HG03520 (cell line): ENCODE results near the gene CACNA1G.

Experiments
- ATAC-seq: cut with Tn5 transposase; IDR thresholded peaks from one replicate; pipeline ENCODE4 v1.9.1; 2021; ENCODE audit warnings: mild to moderate bottlenecking, moderate library complexity; ENCODE audit not compliant: unreplicated experiment

The CACNA1G gene

DNA sequence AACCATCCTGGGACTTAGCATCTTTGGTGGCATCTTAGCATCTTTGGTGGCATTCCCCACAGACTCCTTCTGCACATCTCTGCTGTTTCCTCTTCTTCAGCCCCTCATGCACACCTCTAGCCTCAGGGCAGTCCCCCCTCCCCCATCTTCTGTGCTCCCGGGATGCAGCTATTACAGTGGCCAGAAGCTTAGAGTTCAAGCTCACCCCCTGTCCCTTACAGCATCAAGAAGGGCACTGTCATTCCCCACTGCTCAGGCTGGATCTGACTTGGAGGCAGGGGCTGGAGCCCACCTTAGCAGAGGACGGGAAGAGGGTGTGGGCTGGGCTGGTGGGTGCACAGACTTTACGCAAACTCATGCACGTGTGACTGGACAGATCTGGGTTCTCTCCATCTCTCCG lies 27.3 kb upstream of the CACNA1G start:
- ATAC-seq: no peak

GRCh38 chr17:50533720-50534148 lies 26.8 kb upstream of the CACNA1G start:
- no peak for ATAC-seq

- ATAC-seq: no peak
Observed at GRCh38 chr17:50534222-50534978, 26.1 kb upstream of the CACNA1G start.

DNA sequence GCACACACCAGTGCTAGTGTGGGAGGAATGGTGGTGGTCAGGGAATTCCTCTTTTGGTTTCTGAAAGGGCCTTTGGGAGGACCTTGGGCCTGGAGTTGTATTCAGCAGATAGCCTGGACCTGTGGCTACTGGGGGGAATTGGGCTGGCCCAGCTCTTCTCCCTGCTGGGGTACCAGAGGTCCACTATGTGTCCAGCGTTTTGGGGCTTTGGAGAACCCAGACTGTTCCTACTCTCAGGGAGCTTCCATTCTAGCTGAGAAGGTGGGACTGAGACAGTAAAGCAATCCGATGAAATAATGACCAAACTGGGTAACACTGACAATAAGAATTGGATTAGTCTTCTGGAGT lies 25.6 kb upstream of the CACNA1G start:
- ATAC-seq: no peak

GRCh38 chr17:50535407-50535806 lies 25.1 kb upstream of the CACNA1G start:
- ATAC-seq: no peak

DNA sequence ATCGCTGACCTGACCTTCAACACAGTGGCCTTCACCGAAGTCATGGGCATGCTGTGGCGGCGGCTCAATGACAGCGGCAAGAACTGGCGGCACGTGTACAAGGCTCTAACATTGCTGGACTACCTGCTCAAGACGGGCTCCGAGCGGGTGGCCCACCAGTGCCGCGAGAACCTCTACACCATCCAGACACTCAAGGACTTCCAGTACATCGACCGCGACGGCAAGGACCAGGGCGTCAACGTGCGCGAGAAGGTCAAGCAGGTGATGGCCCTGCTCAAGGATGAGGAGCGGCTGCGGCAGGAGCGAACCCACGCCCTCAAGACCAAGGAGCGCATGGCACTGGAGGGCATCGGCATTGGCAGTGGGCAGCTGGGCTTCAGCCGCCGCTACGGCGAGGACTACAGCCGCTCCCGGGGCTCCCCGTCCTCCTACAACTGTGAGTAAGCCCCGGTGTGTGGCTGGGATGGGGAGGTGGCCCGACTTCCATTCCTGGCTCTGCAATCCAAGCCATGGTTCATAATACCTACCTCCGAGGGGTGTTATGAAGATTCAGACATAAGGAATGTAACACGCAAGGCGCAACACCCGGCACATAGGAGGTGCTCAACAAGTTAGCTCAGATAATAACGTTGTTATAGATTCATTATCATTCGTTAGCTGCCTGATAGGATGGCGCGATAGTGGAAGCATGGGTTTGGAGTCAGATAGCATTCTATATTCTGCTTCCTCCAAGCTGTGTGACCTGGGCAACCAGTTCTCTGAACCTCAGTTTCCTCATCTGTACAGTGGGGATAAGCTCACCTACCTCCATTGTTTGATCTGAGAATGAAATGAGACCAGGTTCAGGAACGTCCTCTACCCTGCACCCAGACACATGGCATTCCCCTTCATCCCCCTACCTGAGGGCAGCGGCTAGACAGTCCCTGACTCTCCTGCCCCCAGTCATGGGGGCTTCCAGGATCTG lies 23.6 kb upstream of the CACNA1G start:
- no peak for ATAC-seq

- no peak for ATAC-seq
Observed at GRCh38 chr17:50537721-50538548, 22.6 kb upstream of the CACNA1G start.

GRCh38 chr17:50538549-50539410 lies 21.7 kb upstream of the CACNA1G start:
- ATAC-seq: no peak

GRCh38 chr17:50539762-50540559 lies 20.6 kb upstream of the CACNA1G start:
- ATAC-seq: no peak

GRCh38 chr17:50540560-50541401 lies 19.7 kb upstream of the CACNA1G start:
- ATAC-seq: no peak

DNA sequence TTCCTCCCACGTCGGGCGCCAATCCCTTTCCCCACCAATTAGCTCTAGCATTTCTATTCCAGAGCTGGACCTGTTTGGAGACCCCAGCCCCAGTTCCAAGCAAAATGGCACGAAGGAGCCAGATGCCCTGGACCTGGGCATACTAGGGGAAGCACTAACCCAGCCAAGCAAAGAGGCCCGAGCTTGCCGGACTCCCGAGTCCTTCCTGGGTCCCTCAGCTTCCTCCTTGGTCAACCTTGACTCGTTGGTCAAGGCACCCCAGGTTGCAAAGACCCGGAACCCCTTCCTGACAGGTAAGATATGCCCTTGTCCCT lies 19.2 kb upstream of the CACNA1G start:
- no peak for ATAC-seq

GRCh38 chr17:50541716-50542688 lies 18.5 kb upstream of the CACNA1G start:
- peak; percentile 70 for ATAC-seq

DNA sequence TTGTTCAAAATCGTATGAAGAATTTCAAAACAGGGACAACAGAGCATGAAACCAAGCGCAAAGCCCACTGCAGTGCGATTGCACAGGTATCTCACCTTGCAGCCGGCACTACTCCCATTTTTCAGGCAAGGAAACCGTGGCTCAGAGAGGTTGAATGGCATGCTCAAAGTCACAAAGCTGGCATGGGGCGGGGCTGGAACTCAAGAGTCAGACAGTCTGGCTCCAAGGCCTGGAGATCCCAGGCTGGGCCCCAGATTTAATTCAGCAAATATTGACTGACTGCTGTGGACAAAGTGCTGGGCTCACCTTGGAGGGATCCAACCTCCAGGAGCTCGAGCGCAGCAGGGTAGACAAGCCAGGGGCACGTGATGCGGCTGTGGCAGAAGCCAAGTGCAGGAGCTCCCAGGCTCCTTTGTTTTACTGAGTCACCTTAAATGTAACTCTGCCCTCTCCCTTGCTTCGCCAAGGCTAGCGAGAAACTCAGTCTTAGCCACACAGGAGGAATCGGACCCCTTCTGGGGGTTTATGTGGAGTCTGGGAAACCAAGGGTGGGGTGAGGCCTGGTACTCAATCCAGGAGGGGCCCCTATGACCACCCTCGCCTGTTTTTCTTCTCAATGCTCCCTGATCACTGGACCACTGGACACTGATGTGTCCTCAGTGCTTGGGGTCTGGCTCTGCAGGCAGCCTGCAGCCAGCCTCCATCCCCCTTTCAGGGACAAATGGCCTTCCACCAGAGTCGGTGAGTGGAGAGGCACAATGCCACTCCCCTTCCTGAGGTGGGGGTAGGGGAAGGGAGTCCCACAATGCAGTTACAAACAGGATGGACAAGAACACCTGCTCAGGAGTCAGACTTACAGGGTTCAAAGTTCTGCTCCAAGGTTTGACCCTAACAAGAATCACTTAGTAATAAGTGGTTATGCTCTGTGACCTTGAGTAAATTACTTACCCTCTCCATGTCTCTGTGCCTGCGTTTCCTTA lies 17.4 kb upstream of the CACNA1G start:
- no peak for ATAC-seq

GRCh38 chr17:50544516-50544915 lies 16.0 kb upstream of the CACNA1G start:
- no peak for ATAC-seq

- ATAC-seq: no peak
Observed at GRCh38 chr17:50545311-50545710, 15.2 kb upstream of the CACNA1G start.

- ATAC-seq: no peak
Observed at GRCh38 chr17:50546701-50547034, 13.8 kb upstream of the CACNA1G start.
